HG02763 (cell line): ENCODE data around the gene MORN5.

Experiments
- ATAC-seq: cut with Tn5 transposase; IDR thresholded peaks from one replicate; pipeline ENCODE4 v1.9.1; 2021; ENCODE audit warnings: mild to moderate bottlenecking, moderate library complexity; ENCODE audit not compliant: unreplicated experiment

MORN5 gene

GRCh38 chr9:122124528-122124927 lies 35.2 kb upstream of the MORN5 start:
- no peak for ATAC-seq

GRCh38 chr9:122125158-122125508 lies 34.6 kb upstream of the MORN5 start:
- ATAC-seq, result peak; percentile 62

- no peak for ATAC-seq
Observed at GRCh38 chr9:122125509-122126330, 34.0 kb upstream of the MORN5 start.

GRCh38 chr9:122126331-122127261 lies 33.1 kb upstream of the MORN5 start:
- no peak for ATAC-seq

GRCh38 chr9:122127396-122127798 lies 32.3 kb upstream of the MORN5 start:
- ATAC-seq, result no peak

GRCh38 chr9:122128007-122128968 lies 31.4 kb upstream of the MORN5 start:
- ATAC-seq, result no peak

GRCh38 chr9:122128969-122129343 lies 30.8 kb upstream of the MORN5 start:
- no peak for ATAC-seq

GRCh38 chr9:122129969-122130368 lies 29.7 kb upstream of the MORN5 start:
- ATAC-seq, result no peak

GRCh38 chr9:122130837-122131236 lies 28.9 kb upstream of the MORN5 start:
- ATAC-seq, result no peak

- ATAC-seq, result no peak
Observed at GRCh38 chr9:122131401-122132001, 28.2 kb upstream of the MORN5 start.

- ATAC-seq, result no peak
Observed at GRCh38 chr9:122132539-122132938, 27.2 kb upstream of the MORN5 start.

GRCh38 chr9:122133263-122133983 lies 26.3 kb upstream of the MORN5 start:
- ATAC-seq, result no peak

GRCh38 chr9:122133984-122134535 lies 25.6 kb upstream of the MORN5 start:
- no peak for ATAC-seq

GRCh38 chr9:122134822-122135528 lies 24.7 kb upstream of the MORN5 start:
- ATAC-seq, result no peak

GRCh38 chr9:122135529-122135859 lies 24.2 kb upstream of the MORN5 start:
- ATAC-seq, result no peak

- ATAC-seq, result no peak
Observed at GRCh38 chr9:122138560-122139268, 21.0 kb upstream of the MORN5 start.

GRCh38 chr9:122140368-122141193 lies 19.1 kb upstream of the MORN5 start:
- no peak for ATAC-seq
